ENCODE data around the gene LGI4.
"Not testable (repeated sequence)": the region's sequence is repeated elsewhere in the genome, so short reads cannot be mapped to it uniquely, and the experiment has no call there.

The LGI4 gene

GRCh38 chr19:35141837-35142605 is 7.2 kb upstream of the LGI4 start:
- no peak for DNase-seq

- DNase-seq: peak; percentile 84
These were observed 6.3 kb upstream of the LGI4 start for GRCh38 chr19:35140962-35141836.

DNA sequence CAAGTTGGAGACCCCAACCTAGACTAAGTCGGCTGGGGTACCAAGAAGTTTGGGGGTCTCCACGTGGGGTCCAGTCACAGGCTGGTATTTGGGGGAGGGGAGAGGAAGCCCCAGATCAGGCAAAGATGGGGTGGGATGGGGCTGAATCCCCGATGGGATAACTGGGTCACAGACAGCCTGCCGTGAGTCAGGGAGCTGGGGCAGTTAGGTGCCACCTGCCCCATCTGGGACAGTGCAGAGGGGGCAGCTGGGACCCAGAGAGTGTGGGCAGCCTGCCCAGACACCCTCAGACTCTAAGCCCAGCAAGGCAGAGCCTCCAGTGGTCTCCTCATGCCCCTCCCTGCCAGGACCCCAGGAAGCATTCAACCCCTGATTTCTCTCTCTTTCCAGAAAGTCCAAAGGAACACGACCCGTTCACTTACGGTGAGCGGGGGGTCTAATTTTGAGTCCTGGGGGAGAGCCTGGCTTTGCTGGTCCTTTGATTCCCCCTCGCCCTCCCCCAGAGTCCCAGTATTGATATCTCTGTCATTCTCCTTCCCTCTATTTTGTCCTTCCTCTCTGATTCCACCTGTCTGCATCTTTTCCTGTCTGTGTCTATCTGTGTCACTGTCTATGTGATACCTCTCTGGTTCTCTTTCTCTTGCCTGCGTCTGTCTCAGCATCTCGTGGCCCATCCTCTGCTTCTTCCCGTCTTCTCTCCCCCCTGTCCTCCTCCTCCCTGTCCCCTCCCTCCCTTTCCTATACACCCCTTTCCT is 5.5 kb upstream of the LGI4 start:
- DNase-seq: no peak

- DNase-seq: no peak
These were observed 3.5 kb upstream of the LGI4 start, which contains the start of gene FXYD1 for GRCh38 chr19:35138305-35138892. TSS of gene FXYD1 (plus strand) at chr19:35138824. CDS start at chr19:35140080, 1,256 bp downstream.

- DNase-seq: no peak
These were observed 2.3 kb upstream of the LGI4 start for GRCh38 chr19:35136977-35137702.

- no peak for DNase-seq
These were observed 1.4 kb upstream of the LGI4 start for GRCh38 chr19:35136231-35136630.

- DNase-seq: peak; percentile 53
These were observed 590 bp upstream of the LGI4 start for GRCh38 chr19:35135389-35135909.

DNA sequence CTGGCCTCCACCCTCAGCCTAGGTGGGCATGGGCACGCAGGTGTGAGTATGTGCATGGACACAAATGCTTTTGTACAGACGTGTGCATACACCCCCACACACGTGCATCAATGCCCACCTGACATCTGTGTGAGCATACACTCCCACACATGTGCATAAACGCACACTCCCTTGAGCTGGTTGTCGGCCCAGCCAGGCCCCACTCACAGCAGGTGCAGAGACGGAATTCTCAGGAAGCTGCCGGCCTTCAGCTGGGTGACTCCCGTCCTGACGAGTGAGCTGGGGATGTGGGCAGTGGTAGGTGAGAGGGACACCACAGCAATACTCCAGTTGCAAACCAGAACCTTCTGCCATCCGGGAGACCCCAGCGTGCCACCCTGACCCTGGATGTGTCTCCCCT is 1.0 kb downstream of the LGI4 start:
- DNase-seq: no peak

DNA sequence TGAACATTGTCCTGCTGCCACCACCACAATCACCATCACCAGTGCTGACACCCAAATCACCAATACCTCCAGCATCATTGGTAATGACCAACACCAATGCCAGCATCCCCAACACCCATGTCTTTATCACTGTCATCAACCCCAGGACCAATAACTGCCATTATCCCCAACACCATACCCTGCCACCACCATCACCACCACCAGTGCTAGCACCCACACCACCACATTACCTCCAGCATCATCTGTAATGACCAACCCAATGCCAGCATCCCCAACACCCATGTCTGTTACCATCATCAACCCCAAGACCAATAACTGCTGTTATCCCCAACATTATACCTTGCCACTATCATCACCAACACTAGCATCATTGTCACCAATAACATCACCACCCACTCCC is 2.6 kb downstream of the LGI4 start:
- no peak for DNase-seq

- DNase-seq: no peak
These were observed 3.8 kb downstream of the LGI4 start for GRCh38 chr19:35130761-35131720.

DNA sequence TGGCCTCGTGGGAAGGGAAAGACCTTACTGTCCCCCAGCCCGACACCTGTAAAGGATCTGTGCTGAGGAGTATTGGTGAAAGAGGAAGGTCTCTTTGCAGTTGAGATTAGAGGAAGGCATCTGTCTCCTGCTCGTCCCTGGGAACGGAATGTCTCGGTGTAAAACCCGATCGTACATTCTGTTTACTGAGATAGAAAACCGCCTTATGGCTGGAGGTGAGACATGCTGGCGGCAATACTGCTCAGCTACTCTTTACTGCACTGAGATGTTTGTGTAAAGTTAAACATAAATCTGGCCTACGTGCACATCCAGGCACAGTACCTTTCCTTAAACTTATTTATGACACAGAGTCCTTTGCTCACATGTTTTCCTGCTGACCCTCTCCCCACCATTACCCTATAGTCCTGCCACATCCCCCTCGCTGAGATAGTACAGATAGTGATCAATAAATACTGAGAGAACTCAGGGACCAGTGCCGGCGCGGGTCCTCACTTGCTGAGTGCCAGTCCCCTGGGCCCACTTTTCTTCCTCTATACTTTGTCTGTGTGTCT is 5.1 kb downstream of the LGI4 start:
- not testable (repeated sequence) for DNase-seq

DNA sequence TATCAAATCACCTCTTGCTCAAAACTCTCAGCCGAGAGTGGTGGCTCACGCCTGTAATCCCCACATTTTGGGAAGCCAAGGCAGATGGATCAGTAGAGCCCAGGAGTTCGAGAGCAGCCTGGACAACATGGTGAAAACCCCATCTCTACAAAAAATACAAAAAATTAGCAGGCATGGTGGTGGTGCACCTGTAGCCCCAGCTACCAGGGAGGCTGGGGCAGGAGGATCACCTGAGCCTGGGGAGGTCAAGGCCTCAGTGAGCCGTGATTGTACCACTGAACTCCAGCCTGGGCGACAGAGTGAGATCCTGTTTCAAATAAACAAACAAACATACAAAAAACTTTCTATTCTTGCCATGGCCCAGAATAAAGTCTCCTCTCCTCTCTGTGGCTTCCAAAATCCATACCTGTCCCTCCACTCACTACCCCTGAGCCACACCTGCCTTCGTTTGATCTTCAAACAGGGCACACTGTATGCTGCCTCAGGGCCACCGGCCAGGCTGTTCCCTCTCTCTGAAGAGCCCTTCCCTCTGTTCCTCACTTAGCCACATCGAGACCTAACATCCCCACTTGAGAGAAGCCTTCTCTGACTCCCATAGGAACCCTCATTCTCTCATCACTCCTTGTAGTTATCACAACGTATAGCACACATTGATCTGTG is 6.3 kb downstream of the LGI4 start:
- no peak for DNase-seq

- no peak for DNase-seq
These were observed 7.0 kb downstream of the LGI4 start for GRCh38 chr19:35127871-35128270.

DNA sequence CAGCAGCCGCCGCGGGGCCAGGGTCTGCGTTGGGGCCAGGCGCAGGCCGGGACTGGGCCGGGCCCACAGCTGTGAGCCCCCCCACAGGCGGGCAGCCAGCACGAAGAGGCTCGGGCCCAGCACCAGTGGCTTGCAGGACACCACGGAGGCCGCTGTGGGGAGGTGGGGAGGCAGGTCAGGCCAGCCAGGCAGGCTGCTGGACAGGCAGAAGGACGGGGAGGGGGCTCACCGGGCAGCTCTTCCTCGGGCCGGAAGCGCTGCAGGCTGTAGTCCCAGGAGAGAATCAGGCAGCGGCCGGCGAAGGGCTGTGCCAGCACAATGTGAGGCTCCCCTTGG is 8.3 kb downstream of the LGI4 start:
- no peak for DNase-seq

DNA sequence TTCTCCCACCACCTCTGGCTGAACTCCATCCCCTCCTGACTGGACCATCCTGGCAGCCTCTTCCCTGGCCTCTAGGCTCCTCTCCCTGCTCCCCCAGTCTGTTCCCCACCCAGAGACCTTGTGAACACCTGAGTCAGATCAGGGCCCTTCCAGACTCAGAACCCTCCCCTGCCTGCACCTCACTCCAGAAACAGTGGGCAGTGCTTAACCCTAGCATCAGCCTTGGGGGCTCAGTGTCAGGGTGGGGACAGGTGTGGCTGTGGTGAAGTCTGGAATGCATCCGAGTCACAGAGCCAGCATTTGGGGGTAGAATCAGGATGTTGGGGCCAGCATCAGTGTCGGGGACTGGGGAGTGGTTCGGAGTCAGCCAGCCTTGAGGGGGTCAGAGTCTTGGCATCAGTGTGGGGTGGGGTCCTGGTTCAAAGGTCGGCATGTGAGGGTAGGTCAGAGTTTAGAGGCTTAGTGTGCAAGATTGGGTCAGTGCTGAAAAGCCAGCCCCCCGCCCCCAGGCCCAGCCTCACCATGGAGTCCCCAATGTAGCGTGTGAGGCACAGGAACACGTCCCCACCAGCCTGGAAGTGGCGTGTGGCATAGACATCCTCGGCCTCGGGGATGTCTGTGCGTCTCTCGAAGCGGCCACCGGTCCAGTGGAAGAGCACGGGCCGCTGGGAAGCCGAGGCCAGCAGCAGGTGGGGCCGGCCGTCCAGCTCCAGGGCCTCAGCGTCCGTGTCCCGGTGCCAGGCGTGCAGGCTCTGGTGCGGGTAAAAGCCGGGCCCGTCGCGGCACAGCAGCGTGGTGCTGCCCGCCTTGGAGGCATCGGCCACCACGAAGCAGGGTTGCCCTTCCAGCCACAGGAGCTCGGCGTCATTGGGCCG is 8.9 kb downstream of the LGI4 start:
- no peak for DNase-seq

GRCh38 chr19:35125270-35125717 is 9.6 kb downstream of the LGI4 start:
- DNase-seq: no peak

DNA sequence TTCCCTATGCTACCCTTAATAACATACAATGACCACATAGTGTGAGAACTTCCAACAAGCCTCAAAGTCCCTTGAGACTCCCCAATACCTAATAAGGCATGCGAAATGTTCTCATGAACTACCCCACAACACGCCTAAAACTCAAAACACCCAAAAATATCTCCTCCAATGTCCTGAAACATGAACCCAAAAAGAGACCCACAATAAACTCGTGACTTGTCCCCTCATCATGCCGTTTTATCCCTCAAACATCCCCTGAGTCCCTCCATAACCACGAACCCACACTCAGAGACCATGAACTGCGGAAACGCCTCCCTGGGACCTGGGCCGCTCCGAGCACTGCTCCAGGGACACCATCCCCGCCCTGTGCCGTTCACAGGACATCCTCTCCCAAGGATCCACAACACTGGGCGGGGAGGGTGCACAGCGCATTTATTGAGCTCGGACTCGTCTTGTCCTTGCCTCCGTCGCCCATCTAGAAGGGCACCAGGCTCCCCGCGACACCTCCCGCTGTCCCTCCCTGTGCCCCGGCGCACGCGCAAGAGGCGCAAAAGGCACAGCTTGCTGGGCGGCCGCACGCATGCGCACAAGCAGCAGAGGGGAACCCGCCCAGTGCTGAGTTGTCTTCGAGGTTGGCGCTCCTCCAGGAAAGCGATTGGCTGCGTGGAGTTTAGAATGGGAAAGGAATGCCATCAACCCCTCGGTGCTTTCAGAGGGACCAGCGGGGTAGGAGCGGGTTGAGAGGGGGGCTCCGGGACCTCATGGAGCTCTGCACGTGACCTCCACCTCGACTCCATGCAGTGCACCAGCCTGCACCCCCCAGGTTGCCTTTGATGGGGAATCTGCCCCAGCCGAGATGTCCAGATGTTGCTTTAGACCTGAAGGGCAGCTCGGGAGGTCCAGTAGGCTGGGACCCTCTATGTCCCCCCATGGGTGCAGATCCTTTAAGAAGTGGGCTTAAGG is 10.5 kb downstream of the LGI4 start:
- peak; percentile 95 for DNase-seq

All from fibroblast of skin of abdomen (primary cell).